GM21529 (cell line): ENCODE data around the gene CCDC97.
A peak's percentile ranks its signal among the peaks of the same experiment; 100 is the strongest.
"Not testable (repeated sequence)": the region's sequence is repeated elsewhere in the genome, so short reads cannot be mapped to it uniquely, and the experiment has no call there.

Experiments
- ATAC-seq: cut with Tn5 transposase; IDR thresholded peaks from one replicate; pipeline ENCODE4 v1.9.1; 2021; ENCODE audit not compliant: unreplicated experiment

The CCDC97 gene

GRCh38 chr19:41310033-41310831, at the start of gene CCDC97:
CCDC97 (plus strand) TSS chr19:41310172; CDS start chr19:41310311, 139 bp downstream.
- ATAC-seq, result peak; percentile 53

DNA sequence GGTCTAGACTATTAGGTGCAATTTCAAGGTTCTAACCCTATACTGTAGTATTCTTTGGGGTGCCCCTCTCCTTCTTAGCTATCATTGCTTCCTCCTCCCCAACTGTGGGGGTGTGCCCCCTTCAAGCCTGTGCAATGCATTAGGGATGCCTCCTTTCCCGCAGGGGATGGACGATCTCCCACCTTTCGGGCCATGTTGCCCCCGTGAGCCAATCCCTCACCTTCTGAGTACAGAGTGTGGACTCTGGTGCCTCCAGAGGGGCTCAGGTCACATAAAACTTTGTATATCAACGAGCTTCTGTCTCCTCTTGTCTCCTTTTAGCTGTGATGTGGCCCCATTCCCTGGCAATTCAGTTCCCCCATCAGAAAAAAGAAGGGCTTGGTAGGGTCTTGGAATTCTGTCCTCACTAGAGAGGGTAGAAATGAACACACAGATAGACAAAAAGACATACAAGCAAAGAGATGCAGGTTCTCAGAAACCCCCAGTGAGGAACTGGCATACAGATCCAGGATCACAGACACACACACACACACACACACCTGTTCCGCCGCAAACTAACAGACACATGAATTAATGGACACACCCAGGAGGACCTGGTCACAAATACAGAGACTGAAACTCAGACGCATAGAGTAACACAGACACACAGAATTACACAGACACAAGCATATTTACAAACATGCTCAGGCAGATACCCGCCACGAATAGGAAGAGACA, 48.3 kb upstream of the CCDC97 start:
- ATAC-seq, result no peak

- ATAC-seq, result peak; percentile 7
These were observed 46.7 kb upstream of the CCDC97 start for GRCh38 chr19:41263042-41263849.

GRCh38 chr19:41263850-41264580, 46.0 kb upstream of the CCDC97 start, which contains the start of gene HNRNPUL1:
HNRNPUL1 (plus strand) TSS chr19:41264372; CDS start chr19:41264504, 132 bp downstream.
- peak; percentile 66 for ATAC-seq

DNA sequence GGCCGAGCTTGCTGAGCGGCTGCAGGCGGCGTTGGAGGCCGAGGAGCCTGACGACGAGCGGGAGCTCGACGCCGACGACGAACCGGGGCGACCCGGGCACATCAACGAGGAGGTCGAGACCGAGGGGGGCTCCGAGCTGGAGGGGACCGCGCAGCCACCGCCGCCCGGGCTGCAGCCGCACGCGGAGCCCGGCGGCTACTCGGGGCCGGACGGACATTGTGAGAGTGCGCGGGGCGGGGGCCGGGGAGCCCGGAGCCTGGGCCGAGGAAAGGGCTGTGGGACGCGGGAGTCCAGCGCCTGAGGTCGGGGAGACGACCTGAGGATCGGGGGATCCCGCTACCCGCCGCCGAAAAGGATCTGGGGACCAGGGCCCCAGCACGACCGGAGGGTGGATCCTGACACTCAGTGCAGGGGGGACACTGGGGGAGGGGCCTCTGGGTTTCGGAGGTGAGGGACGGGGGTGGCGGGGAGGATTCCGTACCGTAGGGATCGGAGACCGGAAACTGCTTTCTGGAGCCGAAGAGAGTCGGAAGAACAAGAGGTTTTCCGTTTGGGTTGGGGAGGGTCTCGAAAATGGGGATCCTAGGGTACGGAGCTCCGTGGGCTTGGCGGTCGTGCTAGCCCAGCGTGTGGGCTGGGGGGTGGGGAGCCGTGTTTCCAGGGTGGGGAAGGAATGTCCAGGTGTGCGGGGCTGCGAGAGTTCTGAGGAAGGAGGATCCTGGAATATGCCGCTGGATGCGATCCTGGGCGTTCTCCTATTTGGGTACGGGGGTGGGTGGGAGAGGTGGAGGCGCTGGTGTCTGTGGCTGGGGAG, 45.2 kb upstream of the CCDC97 start:
- no peak for ATAC-seq

GRCh38 chr19:41265395-41266153, 44.4 kb upstream of the CCDC97 start:
- no peak for ATAC-seq

GRCh38 chr19:41269055-41269454, 40.9 kb upstream of the CCDC97 start:
- ATAC-seq, result no peak

- ATAC-seq, result no peak
These were observed 40.4 kb upstream of the CCDC97 start for GRCh38 chr19:41269571-41269970.

GRCh38 chr19:41273076-41273475, 36.9 kb upstream of the CCDC97 start:
- no peak for ATAC-seq

GRCh38 chr19:41274802-41275201, 35.2 kb upstream of the CCDC97 start:
- ATAC-seq, result no peak

DNA sequence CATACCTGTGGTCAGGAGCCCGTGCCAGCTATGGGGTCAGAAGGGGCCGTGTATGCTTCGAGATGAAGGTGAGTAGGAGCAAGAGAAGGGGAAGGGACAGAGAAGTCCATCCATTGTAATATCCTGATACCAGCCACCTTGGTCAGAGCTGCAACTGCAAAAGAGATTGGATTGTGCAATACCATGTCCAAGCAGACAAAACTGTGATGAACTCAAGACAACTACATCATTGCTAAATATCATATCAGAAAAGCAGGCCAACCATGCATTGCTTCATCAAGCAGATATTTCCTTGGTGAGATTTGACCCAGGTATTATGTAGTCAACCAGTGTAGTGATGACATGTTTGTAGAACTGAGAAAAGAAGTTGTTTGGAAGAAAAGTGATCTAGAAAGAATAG, 33.7 kb upstream of the CCDC97 start:
- ATAC-seq, result no peak

DNA sequence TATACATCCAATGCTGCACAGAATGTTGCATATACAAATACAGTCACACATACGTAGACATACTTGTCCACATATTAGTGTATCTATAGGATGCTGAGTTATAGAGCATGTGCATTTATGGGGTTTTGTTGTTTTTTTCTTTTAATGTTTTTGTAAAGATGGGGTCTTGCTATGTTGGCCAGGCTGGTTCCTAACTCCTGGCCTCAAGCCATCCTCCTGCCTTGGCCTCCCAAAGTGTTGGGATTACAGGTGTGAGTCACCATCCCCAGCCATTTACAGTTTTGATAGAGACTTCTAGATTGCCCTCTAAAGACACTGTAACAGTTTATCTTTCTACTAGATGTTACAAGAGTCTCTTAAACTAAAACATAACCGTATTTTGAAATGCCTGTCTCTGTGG, 31.5 kb upstream of the CCDC97 start:
- no peak for ATAC-seq

DNA sequence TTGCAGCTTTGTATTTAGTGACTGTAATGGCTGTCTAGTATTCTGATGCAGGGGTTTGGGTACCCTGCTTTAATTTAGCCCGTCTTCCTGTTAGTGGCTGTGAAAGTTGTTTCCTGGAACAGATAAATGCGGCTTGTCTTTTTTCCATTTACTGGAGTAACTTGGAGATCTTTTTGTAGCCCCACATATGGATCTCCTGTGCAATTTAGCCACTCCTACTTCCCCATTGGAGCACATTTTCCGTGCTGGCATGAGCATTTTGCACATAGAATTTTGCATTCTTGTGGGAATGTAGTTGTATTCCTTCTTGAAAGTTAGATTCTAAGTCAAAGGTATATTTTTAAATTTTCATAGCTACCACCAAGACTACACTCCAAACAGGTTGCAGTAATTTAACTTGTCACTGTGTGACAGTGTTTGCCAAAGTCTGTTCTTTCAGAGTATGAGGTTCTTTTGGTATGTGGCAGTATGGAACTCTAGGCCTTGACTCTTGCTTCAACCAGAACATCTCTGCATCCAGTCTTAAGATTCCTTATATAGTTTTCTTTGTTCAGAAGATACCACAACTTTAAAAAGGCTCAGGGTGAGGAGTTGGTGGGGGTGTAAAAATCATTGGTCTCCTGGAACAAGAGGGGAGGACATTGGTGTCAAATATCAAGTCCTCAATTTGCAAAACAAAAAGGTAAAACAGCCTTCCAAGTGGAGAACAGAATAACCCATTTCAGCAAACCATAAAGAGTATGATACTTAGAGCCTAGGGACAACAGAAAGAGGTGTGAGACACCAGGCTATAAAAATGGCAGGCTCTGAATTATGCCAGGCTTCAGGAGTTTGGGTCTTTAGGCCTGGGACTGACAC, 21.1 kb upstream of the CCDC97 start:
- no peak for ATAC-seq

DNA sequence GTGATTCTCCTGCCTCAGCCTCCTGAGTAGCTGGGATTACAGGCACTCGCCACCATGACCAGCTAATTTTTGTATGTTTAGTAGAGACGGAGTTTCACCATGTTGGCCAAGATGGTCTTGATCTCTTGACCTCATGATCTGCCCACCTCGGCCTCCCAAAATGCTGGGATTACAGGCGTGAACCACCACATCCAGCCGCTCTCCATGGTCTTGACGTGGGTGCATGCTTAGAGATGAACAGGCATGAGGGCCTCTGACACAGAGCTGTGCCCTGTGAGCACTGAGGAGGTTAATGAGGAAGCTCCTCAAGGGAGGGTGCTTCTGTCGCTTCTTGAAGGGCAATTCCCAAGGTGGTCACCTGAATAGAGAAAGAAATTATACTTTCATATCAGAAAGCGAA, 20.2 kb upstream of the CCDC97 start:
- ATAC-seq, result not testable (repeated sequence)

DNA sequence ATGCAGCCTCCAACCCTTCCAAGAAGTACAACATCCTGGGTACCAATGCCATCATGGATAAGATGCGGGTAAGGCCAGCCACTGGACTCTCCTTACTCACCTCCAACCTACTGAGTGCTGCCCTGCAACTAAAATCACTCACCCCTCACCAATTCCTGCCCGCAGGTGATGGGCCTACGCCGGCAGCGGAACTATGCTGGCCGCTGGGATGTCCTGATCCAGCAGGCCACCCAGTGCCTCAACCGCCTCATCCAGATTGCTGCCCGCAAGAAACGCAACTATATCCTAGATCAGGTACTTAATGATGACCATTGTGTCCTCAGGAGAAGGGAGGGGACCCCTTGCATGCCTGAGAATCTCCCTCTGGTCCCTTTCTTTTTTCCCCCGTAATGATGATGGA, 15.6 kb upstream of the CCDC97 start:
- no peak for ATAC-seq

DNA sequence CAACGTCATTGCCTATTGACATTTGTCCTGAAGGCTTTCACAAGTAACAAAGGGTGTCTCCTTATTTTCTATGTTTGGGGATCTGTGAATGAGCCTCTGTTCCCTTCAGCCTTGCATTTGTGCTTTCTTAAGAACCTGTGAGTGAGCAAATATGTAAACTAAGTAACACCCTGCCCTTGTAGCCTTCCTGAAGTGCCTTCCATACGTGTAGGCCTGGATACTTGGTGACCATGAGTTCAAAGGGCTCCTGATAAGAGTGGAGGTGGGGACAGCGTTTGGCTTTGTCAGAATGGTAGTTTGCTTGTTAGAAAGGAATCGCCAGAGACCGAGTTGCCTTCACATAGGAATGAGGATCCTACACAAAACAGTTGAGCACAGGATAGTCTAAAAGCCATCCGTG, 14.5 kb upstream of the CCDC97 start:
- ATAC-seq, result no peak

- no peak for ATAC-seq
These were observed 13.5 kb upstream of the CCDC97 start for GRCh38 chr19:41296433-41296871.
